HepG2 (cell line): Measurements from ENCODE around the gene FKBP1B. TPM values are rescaled to one million over a fixed set of nuclear protein-coding genes. Genes with fewer than 3 reads are reported as not detected.

Source experiments
- CBFB ChIP-seq: sonication (generic); formaldehyde crosslinking; IDR thresholded peaks from 2 replicates; pipeline ENCODE4 v1.4.0; 2020; ENCODE audit warnings: missing genetic modification reagents
- FOXC1 ChIP-seq: sonication (generic); formaldehyde crosslinking; IDR thresholded peaks from 2 replicates; pipeline ENCODE4 v1.8.0; 2022; ENCODE audit warnings: mild to moderate bottlenecking, missing genetic modification reagents, borderline replicate concordance
- KDM4B ChIP-seq: sonication (generic); formaldehyde crosslinking; IDR thresholded peaks from 2 replicates; pipeline ENCODE4 v1.4.0; 2020; ENCODE audit warnings: missing genetic modification reagents
- KLF15 ChIP-seq: sonication (generic); formaldehyde crosslinking; IDR thresholded peaks from 2 replicates; pipeline ENCODE4 v1.8.1; 2023; ENCODE audit warnings: borderline replicate concordance, mild to moderate bottlenecking, inconsistent platforms, missing genetic modification reagents, mixed read lengths
- KLF9 ChIP-seq: IDR thresholded peaks from 2 replicates; pipeline ENCODE4 v1.6.1; 2016; ENCODE audit warnings: low read depth
- MTF2 ChIP-seq: sonication (generic); formaldehyde crosslinking; IDR thresholded peaks from 2 replicates; pipeline ENCODE4 v1.5.0; 2020; ENCODE audit warnings: missing genetic modification reagents, borderline replicate concordance
- REPIN1 ChIP-seq: sonication (generic); formaldehyde crosslinking; IDR thresholded peaks from 2 replicates; pipeline ENCODE4 v1.8.0; 2022; ENCODE audit warnings: missing genetic modification reagents, low read depth, mild to moderate bottlenecking, borderline replicate concordance
- THYN1 ChIP-seq: sonication (generic); formaldehyde crosslinking; IDR thresholded peaks from 2 replicates; pipeline ENCODE4 v1.8.1; 2023; ENCODE audit warnings: low read depth, mild to moderate bottlenecking, moderate library complexity, missing genetic modification reagents, borderline replicate concordance
- WIZ ChIP-seq: sonication (generic); formaldehyde crosslinking; IDR thresholded peaks from 2 replicates; pipeline ENCODE4 v1.5.1; 2020; ENCODE audit warnings: mild to moderate bottlenecking, missing genetic modification reagents
- ZKSCAN5 ChIP-seq: sonication (generic); formaldehyde crosslinking; IDR thresholded peaks from 2 replicates; pipeline ENCODE4 v1.5.1; 2020; ENCODE audit warnings: mild to moderate bottlenecking, missing genetic modification reagents
- ZKSCAN8 ChIP-seq: IDR thresholded peaks from 2 replicates; pipeline ENCODE4 v1.6.1; 2016; ENCODE audit warnings: borderline replicate concordance, missing genetic modification reagents, missing compliant biosample characterization
- ZNF549 ChIP-seq: sonication (generic); formaldehyde crosslinking; IDR thresholded peaks from 2 replicates; pipeline ENCODE4 v1.5.0; 2020; ENCODE audit warnings: missing genetic modification reagents
- ZNF839 ChIP-seq: sonication (generic); formaldehyde crosslinking; IDR thresholded peaks from 2 replicates; pipeline ENCODE4 v1.4.0; 2020; ENCODE audit warnings: missing genetic modification reagents, mild to moderate bottlenecking, borderline replicate concordance
- ZZZ3 ChIP-seq: sonication (generic); formaldehyde crosslinking; IDR thresholded peaks from 2 replicates; pipeline ENCODE4 v1.4.0; 2020; ENCODE audit warnings: missing genetic modification reagents, mild to moderate bottlenecking, borderline replicate concordance
- polyA plus RNA-seq, 8 experiments: library from polyadenylated mRNA; depleted of rRNA in 3 of 8; stranded (reverse) in 7 of 8; unstranded in 1 of 8; fragments of >200 nt; fragmentation: Illumina TruSeq in 4 of 8; extraction: Trizol in 4 of 8; gene quantifications; 2 replicates each; pipeline versions ENCODE4 v1.2.1 to v1.2.3, GENCODE V29; 2011 to 2016; ENCODE audit warnings: low read depth in 4 of 8, missing spikeins in 1 of 8, mixed read lengths in 1 of 8; ENCODE audit not compliant: insufficient read depth in 1 of 8
- total RNA-seq, 5 experiments: library from RNA; depleted of rRNA; stranded (reverse); fragments of >200 nt; fragmentation: Illumina TruSeq; extraction: Trizol; gene quantifications; 2 replicates each; pipeline ENCODE4 v1.2.3, GENCODE V29; 2016; ENCODE audit warnings: low read depth in 1 of 5
- TF ChIP-seq, protein P1 (sequence below): sonication (generic); formaldehyde crosslinking; IDR thresholded peaks from 2 replicates; pipeline ENCODE4 v1.5.0; 2020; ENCODE audit warnings: mild to moderate bottlenecking, missing genetic modification reagents
- TF ChIP-seq, protein P2 (sequence below): sonication (generic); formaldehyde crosslinking; IDR thresholded peaks from one replicate; pipeline ENCODE4 v1.5.1; 2020; ENCODE audit warnings: mild to moderate bottlenecking, missing genetic modification reagents; ENCODE audit errors: not compliant biosample characterization

The FKBP1B gene
- total and polyA plus RNA-seq, 2 of the 13 experiments (the other 11 are each of a cell fraction or from before 2014, with no cell fraction given), result 35.2 to 96.3 TPM

DNA sequence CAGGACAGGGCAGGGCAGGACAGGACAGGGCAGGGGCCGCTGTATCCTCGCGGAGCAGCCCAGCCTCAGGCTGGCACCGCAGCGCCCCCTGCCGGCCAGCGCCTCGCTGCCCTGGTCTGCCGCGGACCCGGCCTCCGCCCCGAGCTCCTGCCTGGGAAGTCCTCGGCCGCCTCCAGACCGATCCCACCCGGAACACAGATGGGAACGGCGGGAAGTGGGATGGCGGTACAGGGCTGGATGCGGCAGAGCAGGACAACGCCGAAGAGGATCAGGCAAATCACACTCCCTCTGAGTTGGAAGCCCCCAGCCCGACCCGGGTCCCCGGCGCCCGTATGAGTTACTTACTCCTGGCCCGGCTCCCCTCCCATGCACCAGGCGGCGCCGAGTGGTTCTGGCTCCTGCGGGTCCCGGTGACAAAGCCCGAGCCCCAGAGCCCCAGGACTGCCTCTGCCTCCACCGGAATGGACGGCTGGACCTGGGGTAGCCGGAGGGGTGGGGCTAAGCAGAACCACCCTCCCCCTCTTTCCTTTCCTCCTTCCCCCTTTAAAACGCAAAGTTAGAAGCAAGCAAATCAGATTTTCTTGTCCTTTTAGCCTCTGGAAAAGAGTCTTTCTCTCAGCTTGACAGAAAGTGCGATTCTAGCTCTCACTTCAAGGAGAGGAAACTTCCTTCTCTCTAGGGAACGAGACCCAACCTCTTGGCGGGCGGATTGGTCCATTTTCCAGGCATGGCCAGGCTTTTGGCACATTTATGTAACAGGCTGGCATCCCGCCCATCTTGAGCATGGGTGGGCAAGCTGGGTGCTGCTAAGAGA lies 35.1 kb downstream of the FKBP1B start, which contains the start of gene TP53I3 (continued):
- TF ChIP-seq, protein P1, sequence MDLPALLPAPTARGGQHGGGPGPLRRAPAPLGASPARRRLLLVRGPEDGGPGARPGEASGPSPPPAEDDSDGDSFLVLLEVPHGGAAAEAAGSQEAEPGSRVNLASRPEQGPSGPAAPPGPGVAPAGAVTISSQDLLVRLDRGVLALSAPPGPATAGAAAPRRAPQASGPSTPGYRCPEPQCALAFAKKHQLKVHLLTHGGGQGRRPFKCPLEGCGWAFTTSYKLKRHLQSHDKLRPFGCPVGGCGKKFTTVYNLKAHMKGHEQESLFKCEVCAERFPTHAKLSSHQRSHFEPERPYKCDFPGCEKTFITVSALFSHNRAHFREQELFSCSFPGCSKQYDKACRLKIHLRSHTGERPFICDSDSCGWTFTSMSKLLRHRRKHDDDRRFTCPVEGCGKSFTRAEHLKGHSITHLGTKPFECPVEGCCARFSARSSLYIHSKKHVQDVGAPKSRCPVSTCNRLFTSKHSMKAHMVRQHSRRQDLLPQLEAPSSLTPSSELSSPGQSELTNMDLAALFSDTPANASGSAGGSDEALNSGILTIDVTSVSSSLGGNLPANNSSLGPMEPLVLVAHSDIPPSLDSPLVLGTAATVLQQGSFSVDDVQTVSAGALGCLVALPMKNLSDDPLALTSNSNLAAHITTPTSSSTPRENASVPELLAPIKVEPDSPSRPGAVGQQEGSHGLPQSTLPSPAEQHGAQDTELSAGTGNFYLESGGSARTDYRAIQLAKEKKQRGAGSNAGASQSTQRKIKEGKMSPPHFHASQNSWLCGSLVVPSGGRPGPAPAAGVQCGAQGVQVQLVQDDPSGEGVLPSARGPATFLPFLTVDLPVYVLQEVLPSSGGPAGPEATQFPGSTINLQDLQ (CRISPR knock-in tag), result no peak
- peak; percentile 28; the same call in 1 of the 2 replicates for TF ChIP-seq FOXC1 (CRISPR knock-in tag)
- TF ChIP-seq, protein P2, sequence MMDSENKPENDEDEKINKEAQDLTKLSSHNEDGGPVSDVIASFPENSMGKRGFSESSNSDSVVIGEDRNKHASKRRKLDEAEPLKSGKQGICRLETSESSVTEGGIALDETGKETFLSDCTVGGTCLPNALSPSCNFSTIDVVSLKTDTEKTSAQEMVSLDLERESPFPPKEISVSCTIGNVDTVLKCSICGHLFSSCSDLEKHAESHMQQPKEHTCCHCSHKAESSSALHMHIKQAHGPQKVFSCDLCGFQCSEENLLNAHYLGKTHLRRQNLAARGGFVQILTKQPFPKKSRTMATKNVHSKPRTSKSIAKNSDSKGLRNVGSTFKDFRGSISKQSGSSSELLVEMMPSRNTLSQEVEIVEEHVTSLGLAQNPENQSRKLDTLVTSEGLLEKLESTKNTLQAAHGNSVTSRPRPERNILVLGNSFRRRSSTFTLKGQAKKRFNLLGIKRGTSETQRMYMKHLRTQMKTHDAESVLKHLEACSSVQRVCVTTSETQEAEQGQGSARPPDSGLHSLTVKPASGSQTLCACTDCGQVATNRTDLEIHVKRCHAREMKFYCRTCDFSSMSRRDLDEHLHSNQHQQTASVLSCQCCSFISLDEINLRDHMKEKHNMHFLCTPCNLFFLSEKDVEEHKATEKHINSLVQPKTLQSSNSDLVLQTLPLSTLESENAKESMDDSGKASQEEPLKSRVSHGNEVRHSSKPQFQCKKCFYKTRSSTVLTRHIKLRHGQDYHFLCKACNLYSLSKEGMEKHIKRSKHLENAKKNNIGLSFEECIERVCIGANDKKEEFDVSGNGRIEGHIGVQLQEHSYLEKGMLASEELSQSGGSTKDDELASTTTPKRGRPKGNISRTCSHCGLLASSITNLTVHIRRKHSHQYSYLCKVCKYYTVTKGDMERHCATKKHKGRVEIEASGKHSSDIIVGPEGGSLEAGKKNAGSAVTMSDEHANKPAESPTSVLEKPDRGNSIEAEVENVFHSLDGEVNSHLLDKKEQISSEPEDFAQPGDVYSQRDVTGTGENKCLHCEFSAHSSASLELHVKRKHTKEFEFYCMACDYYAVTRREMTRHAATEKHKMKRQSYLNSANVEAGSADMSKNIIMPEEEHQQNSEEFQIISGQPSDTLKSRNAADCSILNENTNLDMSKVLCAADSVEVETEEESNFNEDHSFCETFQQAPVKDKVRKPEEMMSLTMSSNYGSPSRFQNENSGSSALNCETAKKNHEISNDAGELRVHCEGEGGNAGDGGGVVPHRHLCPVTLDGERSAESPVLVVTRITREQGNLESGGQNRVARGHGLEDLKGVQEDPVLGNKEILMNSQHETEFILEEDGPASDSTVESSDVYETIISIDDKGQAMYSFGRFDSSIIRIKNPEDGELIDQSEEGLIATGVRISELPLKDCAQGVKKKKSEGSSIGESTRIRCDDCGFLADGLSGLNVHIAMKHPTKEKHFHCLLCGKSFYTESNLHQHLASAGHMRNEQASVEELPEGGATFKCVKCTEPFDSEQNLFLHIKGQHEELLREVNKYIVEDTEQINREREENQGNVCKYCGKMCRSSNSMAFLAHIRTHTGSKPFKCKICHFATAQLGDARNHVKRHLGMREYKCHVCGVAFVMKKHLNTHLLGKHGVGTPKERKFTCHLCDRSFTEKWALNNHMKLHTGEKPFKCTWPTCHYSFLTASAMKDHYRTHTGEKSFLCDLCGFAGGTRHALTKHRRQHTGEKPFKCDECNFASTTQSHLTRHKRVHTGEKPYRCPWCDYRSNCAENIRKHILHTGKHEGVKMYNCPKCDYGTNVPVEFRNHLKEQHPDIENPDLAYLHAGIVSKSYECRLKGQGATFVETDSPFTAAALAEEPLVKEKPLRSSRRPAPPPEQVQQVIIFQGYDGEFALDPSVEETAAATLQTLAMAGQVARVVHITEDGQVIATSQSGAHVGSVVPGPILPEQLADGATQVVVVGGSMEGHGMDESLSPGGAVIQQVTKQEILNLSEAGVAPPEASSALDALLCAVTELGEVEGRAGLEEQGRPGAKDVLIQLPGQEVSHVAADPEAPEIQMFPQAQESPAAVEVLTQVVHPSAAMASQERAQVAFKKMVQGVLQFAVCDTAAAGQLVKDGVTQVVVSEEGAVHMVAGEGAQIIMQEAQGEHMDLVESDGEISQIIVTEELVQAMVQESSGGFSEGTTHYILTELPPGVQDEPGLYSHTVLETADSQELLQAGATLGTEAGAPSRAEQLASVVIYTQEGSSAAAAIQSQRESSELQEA (CRISPR knock-in tag), result peak; percentile 82
- no peak for TF ChIP-seq ZKSCAN8
- TF ChIP-seq KLF9, result no peak
- TF ChIP-seq ZKSCAN5, result 0 out of 2 replicates have a peak, but pooled peaks have one; percentile 33
- no peak; the same call in 1 of the 2 replicates for TF ChIP-seq KDM4B (CRISPR knock-in tag)
- no peak; the same call in 1 of the 2 replicates for TF ChIP-seq ZZZ3 (CRISPR knock-in tag)
- no peak for TF ChIP-seq WIZ
- TF ChIP-seq THYN1, result peak; percentile 81; the same call in 1 of the 2 replicates
- TF ChIP-seq ZNF839 (CRISPR knock-in tag), result peak; percentile 86; the same call in 1 of the 2 replicates
- TF ChIP-seq CBFB (CRISPR knock-in tag), result peak; percentile 59
- TF ChIP-seq ZNF549 (CRISPR knock-in tag), result no peak
- TF ChIP-seq REPIN1 (CRISPR knock-in tag), result peak; percentile 98; the same call in 1 of the 2 replicates
- TF ChIP-seq MTF2 (CRISPR knock-in tag), result no peak; the same call in 1 of the 2 replicates
- no peak; the same call in 1 of the 2 replicates for TF ChIP-seq KLF15 (CRISPR knock-in tag)
